Fibroblast of lung (primary cell): ENCODE results near the gene CMC2. TPM values are rescaled to one million over a fixed set of nuclear protein-coding genes. Genes with fewer than 3 reads are reported as not detected.

Experiments
- DNase-seq, 2 donors: peaks; one replicate each; pipeline versions ENCODE4 v3.0.0 to v3.0.0-alpha.2; 2010; ENCODE audit warnings: low read depth in 2 of 2
- H2AFZ ChIP-seq: 2 replicates; pipeline ENCODE4 v1.5.1; 2012; ENCODE audit warnings: low read length, control low read depth, inconsistent platforms
- H3K27ac ChIP-seq: 2 replicates; pipeline ENCODE4 v1.5.1; 2011; ENCODE audit warnings: low read length, control low read depth; ENCODE audit not compliant: insufficient read depth
- H3K27me3 ChIP-seq: 2 replicates; pipeline ENCODE4 v1.5.1; 2011; ENCODE audit warnings: mild to moderate bottlenecking, low read length; ENCODE audit not compliant: control insufficient read depth, insufficient read depth
- H3K36me3 ChIP-seq: 2 replicates; pipeline ENCODE4 v1.5.1; 2011; ENCODE audit warnings: low read length; ENCODE audit not compliant: control insufficient read depth, insufficient read depth
- H3K4me1 ChIP-seq: 2 replicates; pipeline ENCODE4 v1.5.1; 2011; ENCODE audit warnings: low read length; ENCODE audit not compliant: control insufficient read depth, insufficient read depth; ENCODE audit errors: extremely low read depth
- H3K4me2 ChIP-seq: 2 replicates; pipeline ENCODE4 v1.5.1; 2011; ENCODE audit warnings: low read length, control low read depth; ENCODE audit not compliant: insufficient read depth; ENCODE audit errors: extremely low read depth
- H3K4me3 ChIP-seq, 4 experiments: fragments of 200-600 bp in 1 of 4; sonication (generic) in 1 of 4; replicated peaks in 1 of 4; 2 replicates each; pipeline ENCODE4 v1.5.1; 2011 to 2016; ENCODE audit warnings: low read length in 4 of 4, low read depth in 3 of 4, mild to moderate bottlenecking in 3 of 4, control low read depth in 2 of 4, inconsistent platforms in 1 of 4, mixed read lengths in 1 of 4; ENCODE audit not compliant: insufficient read depth in 1 of 4; ENCODE audit errors: control extremely low read depth in 1 of 4
- H3K79me2 ChIP-seq: 2 replicates; pipeline ENCODE4 v1.5.1; 2012; ENCODE audit warnings: mild to moderate bottlenecking, low read length, inconsistent platforms; ENCODE audit not compliant: control insufficient read depth, insufficient read depth
- H3K9ac ChIP-seq: 2 replicates; pipeline ENCODE4 v1.5.1; 2011; ENCODE audit warnings: mild to moderate bottlenecking, low read length, control low read depth; ENCODE audit not compliant: insufficient read depth
- H3K9me3 ChIP-seq: 2 replicates; pipeline ENCODE4 v1.5.1; 2012; ENCODE audit warnings: low read depth, low read length; ENCODE audit not compliant: control insufficient read depth, insufficient read depth
- H4K20me1 ChIP-seq: 2 replicates; pipeline ENCODE4 v1.5.1; 2011; ENCODE audit warnings: low read length; ENCODE audit not compliant: control insufficient read depth, insufficient read depth; ENCODE audit errors: extremely low read depth
- CTCF ChIP-seq, 2 donors: IDR thresholded peaks in 1 of 2; conservative IDR thresholded peaks in 1 of 2; 1 replicate in 1 of 2; 2 replicates in 1 of 2; pipeline ENCODE4 v1.5.1; 2011 to 2012; ENCODE audit warnings: low read length in 2 of 2, control low read depth in 1 of 2, inconsistent platforms in 1 of 2, low read depth in 1 of 2, mild to moderate bottlenecking in 1 of 2
- EZH2 ChIP-seq: IDR thresholded peaks from 2 replicates; pipeline ENCODE4 v1.5.1; 2012; ENCODE audit warnings: low read length, control low read depth, mild to moderate bottlenecking; ENCODE audit errors: missing control alignments
- polyA plus RNA-seq, 2 donors: library from polyadenylated mRNA; depleted of rRNA in 1 of 2; stranded (reverse) in 1 of 2; unstranded in 1 of 2; fragments of >200 nt; gene quantifications; 2 replicates each; pipeline ENCODE4 v1.2.1, GENCODE V29; 2011 to 2012; ENCODE audit warnings: missing spikeins in 1 of 2
- total RNA-seq: library from RNA; depleted of rRNA; stranded (reverse); fragments of >200 nt; gene quantifications from 2 replicates; pipeline ENCODE4 v1.2.1, GENCODE V29; 2014

Gene CMC2
- total and polyA plus RNA-seq, 2 donors (not counting 1 experiment from before 2014, with no cell fraction given): 70.5 to 77.3 TPM

- Histone ChIP-seq H3K36me3 (no peaks in the 10 kb centered on the region), H3K9me3 (no peaks in the 10 kb centered on the region), H3K27me3 (no peaks in the 10 kb centered on the region), H3K9ac (no peak overlapping the region), H3K79me2 (no peaks in the 10 kb centered on the region), H3K4me3 (peak overlapping the region in 1 of 4 experiments; percentile 8), H3K4me2 (peak overlapping the region; percentile 21), H2AFZ (no peak overlapping the region), H3K27ac (peak overlapping the region; percentile 20), H4K20me1 (no peaks in the 10 kb centered on the region), H3K4me1 (no peaks in the 10 kb centered on the region)
- peak in 1 of 2 donors; percentile 1 for TF ChIP-seq CTCF (conservative IDR thresholded peaks at IDR 0.05 in 1 of 2, IDR thresholded peaks at IDR 0.05 in 1 of 2; ENCODE audit: low read depth in 1 of 2, low read length in 2 of 2)
- TF ChIP-seq EZH2: no peak
- peak; percentile 94 to 100 for DNase-seq
These were observed 68.4 kb downstream of the CMC2 start for GRCh38 chr16:80938004-80938878.

- H3K27ac ChIP-seq: no peak overlapping the region
- DNase-seq: peak in 1 of 2 donors; percentile 63
- H3K4me1 ChIP-seq: no peaks in the 10 kb centered on the region
These were observed 70.3 kb downstream of the CMC2 start for GRCh38 chr16:80936410-80936809.

More at GRCh38 chr16:80936410-80936809, 70.3 kb downstream of the CMC2 start:
- no peaks in the 10 kb centered on the region for H3K27me3 ChIP-seq
- H3K36me3 ChIP-seq: no peaks in the 10 kb centered on the region
- no peak overlapping the region for H3K4me2 ChIP-seq
- no peak overlapping the region for H3K9ac ChIP-seq
- H2AFZ ChIP-seq: no peak overlapping the region
- no peaks in the 10 kb centered on the region for H3K9me3 ChIP-seq
- H3K4me3 ChIP-seq: no peak overlapping the region
- no peak for TF ChIP-seq EZH2
- no peak for TF ChIP-seq CTCF (conservative IDR thresholded peaks at IDR 0.05 in 1 of 2, IDR thresholded peaks at IDR 0.05 in 1 of 2; ENCODE audit: low read depth in 1 of 2, low read length in 2 of 2)
- no peaks in the 10 kb centered on the region for H3K79me2 ChIP-seq
- H4K20me1 ChIP-seq: no peaks in the 10 kb centered on the region
